ENCODE data around the gene SLC25A6. TPM values are rescaled to one million over a fixed set of nuclear protein-coding genes. Genes with fewer than 3 reads are reported as not detected.

SLC25A6 gene
- total RNA-seq, 1 donor from 2014 or later: 402 TPM

DNA sequence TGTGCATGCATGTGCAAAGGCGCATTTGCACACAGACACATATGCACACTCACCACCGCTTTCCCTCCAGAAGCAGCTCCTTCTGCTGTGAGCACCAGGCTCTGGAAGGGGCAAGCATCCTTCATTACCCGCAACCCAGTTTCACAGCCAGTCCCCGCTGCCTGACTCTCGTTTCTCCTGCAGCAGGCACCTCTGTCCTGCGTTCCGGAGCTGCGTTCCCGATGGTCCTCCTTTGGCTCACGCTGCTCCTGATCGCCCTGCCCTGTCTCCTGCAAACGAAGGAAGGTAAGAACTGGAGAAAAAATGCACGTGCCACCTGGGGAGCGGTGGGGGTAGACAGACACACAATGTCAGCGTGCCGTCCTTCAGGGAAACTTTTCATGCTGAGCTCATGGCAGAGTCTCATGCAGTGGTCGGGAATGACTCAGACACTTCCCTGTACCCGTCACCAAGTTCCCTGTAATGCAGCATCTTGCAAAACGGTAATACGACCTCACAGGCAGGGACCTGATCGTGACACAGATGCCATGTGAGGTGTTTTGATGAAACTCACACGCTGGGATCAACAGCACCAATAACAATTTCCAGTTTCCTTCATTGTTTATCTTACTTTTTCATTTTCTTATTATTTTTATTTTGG is 50.2 kb downstream of the SLC25A6 start:
- Mint-ChIP-seq H3K4me3 (ENCODE audit: unreplicated experiment) (no peak overlapping the region), H3K27ac (ENCODE audit: unreplicated experiment) (no peak overlapping the region), H3K36me3 (ENCODE audit: unreplicated experiment) (no peaks in the 10 kb centered on the region), H3K4me1 (ENCODE audit: unreplicated experiment) (peaks cover 4% of the 10 kb centered on the region), H3K27me3 (ENCODE audit: unreplicated experiment) (no peaks in the 10 kb centered on the region), H3K9me3 (ENCODE audit: unreplicated experiment) (no peaks in the 10 kb centered on the region)
- no peak for DNase-seq (ENCODE audit: extremely low spot score, unreplicated experiment)
- TF ChIP-seq, protein P1, sequence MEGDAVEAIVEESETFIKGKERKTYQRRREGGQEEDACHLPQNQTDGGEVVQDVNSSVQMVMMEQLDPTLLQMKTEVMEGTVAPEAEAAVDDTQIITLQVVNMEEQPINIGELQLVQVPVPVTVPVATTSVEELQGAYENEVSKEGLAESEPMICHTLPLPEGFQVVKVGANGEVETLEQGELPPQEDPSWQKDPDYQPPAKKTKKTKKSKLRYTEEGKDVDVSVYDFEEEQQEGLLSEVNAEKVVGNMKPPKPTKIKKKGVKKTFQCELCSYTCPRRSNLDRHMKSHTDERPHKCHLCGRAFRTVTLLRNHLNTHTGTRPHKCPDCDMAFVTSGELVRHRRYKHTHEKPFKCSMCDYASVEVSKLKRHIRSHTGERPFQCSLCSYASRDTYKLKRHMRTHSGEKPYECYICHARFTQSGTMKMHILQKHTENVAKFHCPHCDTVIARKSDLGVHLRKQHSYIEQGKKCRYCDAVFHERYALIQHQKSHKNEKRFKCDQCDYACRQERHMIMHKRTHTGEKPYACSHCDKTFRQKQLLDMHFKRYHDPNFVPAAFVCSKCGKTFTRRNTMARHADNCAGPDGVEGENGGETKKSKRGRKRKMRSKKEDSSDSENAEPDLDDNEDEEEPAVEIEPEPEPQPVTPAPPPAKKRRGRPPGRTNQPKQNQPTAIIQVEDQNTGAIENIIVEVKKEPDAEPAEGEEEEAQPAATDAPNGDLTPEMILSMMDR (IDR thresholded peaks at IDR 0.05): no peak

DNA sequence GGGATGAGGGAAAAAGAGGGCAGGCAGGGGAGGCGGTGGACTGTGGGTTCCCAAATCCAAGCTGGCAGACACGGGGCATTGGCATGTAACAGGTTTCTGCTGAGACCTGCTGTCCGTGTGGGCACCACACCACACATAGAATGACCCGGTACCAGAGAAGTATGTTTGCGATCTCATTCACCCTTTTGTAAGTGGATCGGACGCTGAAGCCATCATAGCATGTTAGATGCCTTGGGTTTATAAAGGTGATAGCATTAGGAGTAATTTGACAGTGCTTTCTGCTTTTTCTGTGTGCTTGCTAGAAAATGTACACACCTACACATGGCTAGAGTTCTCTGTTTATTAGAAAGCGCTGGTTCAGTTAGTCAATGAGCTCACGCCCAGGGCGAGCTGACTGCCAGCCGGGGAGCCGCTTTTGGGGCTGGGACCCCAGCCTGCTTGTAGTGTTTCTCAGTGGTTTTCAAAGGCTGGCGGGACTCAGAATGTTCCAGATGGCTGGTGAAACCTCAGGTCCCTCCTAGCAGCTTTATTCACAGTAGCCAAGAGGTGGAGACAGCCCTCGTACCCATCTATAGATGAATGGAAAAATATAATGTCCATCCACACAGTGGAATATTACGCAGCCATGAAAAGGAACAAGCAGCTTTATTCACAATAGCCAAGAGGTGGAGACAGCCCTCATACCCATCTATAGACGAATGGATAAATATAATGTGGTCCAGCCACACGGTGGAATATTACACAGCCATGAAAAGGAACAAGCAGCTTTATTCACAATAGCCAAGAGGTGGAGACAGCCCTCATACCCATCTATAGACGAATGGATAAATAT is 54.7 kb downstream of the SLC25A6 start:
- no peaks in the 10 kb centered on the region for H3K36me3 Mint-ChIP-seq (ENCODE audit: unreplicated experiment)
- no peak for DNase-seq (ENCODE audit: extremely low spot score, unreplicated experiment)
- peaks cover 3% of the 10 kb centered on the region for H3K27me3 Mint-ChIP-seq (ENCODE audit: unreplicated experiment)
- TF ChIP-seq, protein P1 (IDR thresholded peaks at IDR 0.05): no peak
- H3K27ac Mint-ChIP-seq (ENCODE audit: unreplicated experiment): peak overlapping the region; percentile 72
- H3K4me3 Mint-ChIP-seq (ENCODE audit: unreplicated experiment): peak overlapping the region; percentile 63
- peaks cover 8% of the 10 kb centered on the region for H3K4me1 Mint-ChIP-seq (ENCODE audit: unreplicated experiment)
- H3K9me3 Mint-ChIP-seq (ENCODE audit: unreplicated experiment): no peaks in the 10 kb centered on the region

DNA sequence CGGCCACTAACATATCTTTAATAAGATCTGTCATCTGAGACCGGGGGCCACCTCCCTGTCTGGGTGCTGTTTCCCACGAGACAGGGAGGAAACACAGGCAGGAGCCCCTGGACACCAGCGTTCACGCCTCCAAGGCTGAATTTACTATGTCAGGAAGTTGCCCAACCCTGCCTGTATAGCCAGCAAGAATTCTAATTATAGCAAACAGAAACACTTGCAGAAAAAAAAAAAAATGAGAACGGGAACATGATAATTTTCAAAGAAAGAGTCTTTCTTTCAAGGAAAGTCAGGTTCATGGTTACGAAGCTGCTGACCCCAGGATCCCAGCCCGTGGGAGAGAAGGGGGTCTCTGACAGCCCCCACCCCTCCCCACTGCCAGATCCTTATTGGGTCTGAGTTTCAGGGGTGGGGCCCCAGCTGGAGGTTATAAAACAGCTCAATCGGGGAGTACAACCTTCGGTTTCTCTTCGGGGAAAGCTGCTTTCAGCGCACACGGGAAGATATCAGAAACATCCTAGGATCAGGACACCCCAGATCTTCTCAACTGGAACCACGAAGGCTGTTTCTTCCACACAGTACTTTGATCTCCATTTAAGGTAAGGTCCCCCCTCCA is 55.5 kb downstream of the SLC25A6 start, which contains the start of gene IL3RA:
Gene IL3RA (plus strand): TSS at position 455 of the 613 bp plus-strand sequence. CDS start 4,981 bp downstream, outside the sequence.
- Mint-ChIP-seq H3K4me1 (ENCODE audit: unreplicated experiment) (peaks cover 8% of the 10 kb centered on the region), H3K27ac (ENCODE audit: unreplicated experiment) (peak within 1 kb of the TSS; percentile 72), H3K27me3 (ENCODE audit: unreplicated experiment) (peaks cover 3% of the 10 kb centered on the region), H3K36me3 (ENCODE audit: unreplicated experiment) (no peaks in the 10 kb centered on the region), H3K9me3 (ENCODE audit: unreplicated experiment) (no peaks in the 10 kb centered on the region), H3K4me3 (ENCODE audit: unreplicated experiment) (peak within 1 kb of the TSS; percentile 63)
- DNase-seq (ENCODE audit: extremely low spot score, unreplicated experiment): no peak
- TF ChIP-seq, protein P1 (IDR thresholded peaks at IDR 0.05): no peak

Other genes starting within 250 kb of the SLC25A6 start
- gene CRLF2, start 179.5 kb downstream of the SLC25A6 start, total RNA-seq: not detected in 2 replicates
- not detected in 2 replicates for gene CSF2RA, start 123.3 kb downstream of the SLC25A6 start, total RNA-seq
- 0.24 TPM in 1 of 2 replicates, not detected in the other for gene IL3RA, start 55.3 kb downstream of the SLC25A6 start, total RNA-seq
- 33.3 and 35.9 TPM in 2 replicates for gene ASMTL, start 60.8 kb upstream of the SLC25A6 start, total RNA-seq
- gene P2RY8, start 145.1 kb upstream of the SLC25A6 start, total RNA-seq: not detected in 2 replicates
- 43.6 and 48.7 TPM in 2 replicates for gene AKAP17A, start 199.5 kb upstream of the SLC25A6 start, total RNA-seq
- gene ASMT, start 222.9 kb upstream of the SLC25A6 start, total RNA-seq: not detected in 2 replicates

Data from osteocyte (in vitro differentiated cells).